HT-29 (cell line): ENCODE measurements around the gene DMD. TPM values are rescaled to one million over a fixed set of nuclear protein-coding genes. Genes with fewer than 3 reads are reported as not detected.
"Not testable (repeated sequence)": the region's sequence is repeated elsewhere in the genome, so short reads cannot be mapped to it uniquely, and the experiment has no call there.

Source experiments
- DNase-seq: peaks from one replicate; pipeline ENCODE4 v3.0.0-alpha.2; 2015; ENCODE audit warnings: low spot score
- total RNA-seq: library from RNA; depleted of rRNA; stranded (reverse); fragments of >200 nt; shearing (Covaris generic); gene quantifications from 2 replicates; pipeline ENCODE4 v1.2.3, GENCODE V29; 2014

Gene DMD
- total RNA-seq, 1 experiment from 2014 or later, result not detected

DNA sequence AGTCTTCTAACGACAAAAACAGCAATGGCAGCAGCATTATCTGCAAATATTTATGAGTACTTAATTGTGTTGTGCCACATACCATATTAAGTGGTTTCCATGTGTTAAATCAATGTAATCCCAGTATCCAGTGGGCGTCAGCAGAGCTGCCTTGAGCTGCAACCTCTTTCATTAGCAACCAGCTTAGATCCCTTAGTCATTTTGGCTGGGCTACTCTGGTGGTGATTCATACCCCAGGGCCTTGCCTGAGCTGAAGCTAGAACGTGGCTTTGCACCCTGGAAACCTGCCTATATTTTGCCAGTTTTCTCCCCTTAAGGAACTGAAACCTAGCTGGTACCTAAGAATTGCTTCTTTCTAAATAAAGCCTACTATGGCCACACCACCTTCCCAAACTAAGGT is 1665.2 kb downstream of the DMD start:
- no peak for DNase-seq

DNA sequence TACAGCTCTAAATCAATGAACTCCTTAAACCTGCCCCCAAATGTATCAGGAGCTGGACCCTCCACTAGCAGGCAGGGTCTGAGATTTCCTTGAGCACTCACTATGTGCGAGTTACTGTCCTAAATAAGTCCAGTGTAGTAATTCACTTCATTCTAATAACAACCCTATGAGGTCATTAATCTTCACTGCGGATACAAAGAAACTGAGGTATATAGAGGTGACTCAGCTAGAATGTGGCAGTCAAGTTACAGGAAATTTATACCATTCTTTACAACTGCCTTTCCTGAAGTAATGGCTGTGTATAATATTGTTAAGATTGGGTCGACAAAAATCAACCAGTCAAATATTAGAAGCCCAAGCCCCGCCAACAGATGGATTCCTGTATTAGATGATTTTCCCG is 1665.6 kb downstream of the DMD start:
- no peak for DNase-seq

GRCh38 chrX:31545191-31545590 is 1666.2 kb downstream of the DMD start:
- DNase-seq, result no peak

DNA sequence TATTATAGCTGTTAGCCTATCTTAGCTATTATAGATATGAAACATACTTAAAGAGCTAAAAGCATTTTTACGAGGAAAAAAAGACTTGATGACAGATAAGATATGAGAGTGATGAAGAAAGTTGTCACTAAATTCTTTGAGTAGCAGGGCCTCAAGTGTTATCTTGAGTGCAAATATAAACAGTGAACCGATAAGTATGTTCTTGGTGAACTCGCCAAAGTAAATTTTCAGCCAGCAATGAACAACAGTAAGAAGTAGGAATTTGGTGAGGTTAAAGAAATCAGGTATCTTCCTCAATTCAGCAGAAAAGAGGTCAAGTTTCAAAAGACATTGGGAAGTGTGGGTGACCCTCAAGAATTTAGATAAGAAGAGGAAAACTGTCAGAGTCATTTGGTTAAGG is 1667.7 kb downstream of the DMD start:
- no peak for DNase-seq

GRCh38 chrX:31542566-31542965 is 1668.8 kb downstream of the DMD start:
- no peak for DNase-seq

DNA sequence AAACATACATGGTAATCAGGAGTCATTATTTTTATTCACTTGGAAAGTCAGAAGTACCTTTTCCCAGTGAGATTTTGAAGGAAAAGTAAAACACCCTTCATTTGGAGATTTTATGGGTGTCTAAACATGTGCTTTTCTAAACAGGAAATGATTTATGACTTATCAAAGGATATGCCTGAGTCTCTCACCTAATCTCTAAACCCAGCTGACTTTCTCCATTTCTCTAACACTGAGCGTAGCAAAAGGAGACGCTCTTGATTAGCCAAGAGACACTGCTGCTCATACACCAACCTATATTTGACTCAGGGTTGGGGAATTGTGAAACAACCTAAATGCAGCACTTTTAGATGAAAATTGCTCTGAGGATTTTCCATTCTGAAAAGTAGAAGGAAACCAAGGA is 1671.0 kb downstream of the DMD start:
- DNase-seq, result no peak

GRCh38 chrX:31527455-31528126 is 1683.8 kb downstream of the DMD start:
- no peak for DNase-seq

DNA sequence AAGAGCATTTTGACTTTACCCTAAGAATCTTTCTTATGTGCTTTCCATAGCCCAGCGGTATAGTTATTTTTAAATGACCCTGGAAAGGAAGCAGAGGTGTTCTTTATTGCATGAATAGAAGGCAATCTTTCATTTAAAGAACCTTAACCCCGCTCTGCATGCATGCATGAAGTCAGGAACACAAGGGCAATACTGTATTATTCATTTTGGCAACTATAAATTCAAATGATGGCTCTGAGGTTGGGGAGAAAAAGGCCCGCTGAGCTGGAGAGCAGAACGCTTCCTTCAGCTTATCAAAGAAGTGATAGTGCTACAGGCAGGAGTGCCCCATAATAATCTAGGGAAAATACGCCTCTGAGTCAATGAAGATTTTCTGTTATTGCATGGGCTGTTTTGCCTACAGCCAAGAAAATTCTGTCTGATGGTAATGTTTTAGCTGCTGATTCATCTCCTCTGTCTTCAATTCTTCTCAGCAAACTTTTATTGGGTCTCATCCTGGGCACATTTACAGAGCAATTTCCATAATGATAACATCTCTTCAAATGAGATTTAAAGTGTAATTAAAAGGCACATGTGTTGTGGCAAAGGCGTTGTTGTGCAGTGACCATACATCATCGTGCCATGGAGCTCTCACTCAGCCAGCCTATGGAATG is 1687.3 kb downstream of the DMD start:
- DNase-seq, result no peak

- DNase-seq, result no peak
Measured at GRCh38 chrX:31522760-31523159, 1688.6 kb downstream of the DMD start.

- no peak for DNase-seq
Measured at GRCh38 chrX:31521941-31522340, 1689.4 kb downstream of the DMD start.

DNA sequence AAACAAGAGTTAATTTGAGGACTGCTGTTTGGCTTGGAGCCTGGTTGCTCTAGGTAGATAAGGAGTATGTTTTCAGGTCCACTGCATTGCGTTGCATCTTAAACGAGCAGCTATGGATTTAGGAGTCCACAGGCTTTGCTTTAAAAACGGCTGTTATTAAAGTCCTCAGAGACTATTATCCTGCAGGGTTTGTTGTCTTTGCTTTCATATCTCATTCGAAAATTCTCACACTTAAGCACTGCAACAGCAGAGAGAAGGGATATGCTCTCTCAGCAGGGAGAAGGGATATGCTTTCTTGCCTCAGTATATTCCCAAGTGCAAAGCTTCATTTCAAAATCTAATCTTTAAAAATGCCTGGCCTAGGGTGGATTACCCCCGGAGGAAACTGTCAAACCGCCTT is 1694.8 kb downstream of the DMD start:
- no peak for DNase-seq

GRCh38 chrX:31508338-31508737 is 1703.0 kb downstream of the DMD start:
- no peak for DNase-seq

GRCh38 chrX:31506928-31507327 is 1704.4 kb downstream of the DMD start:
- no peak for DNase-seq

DNA sequence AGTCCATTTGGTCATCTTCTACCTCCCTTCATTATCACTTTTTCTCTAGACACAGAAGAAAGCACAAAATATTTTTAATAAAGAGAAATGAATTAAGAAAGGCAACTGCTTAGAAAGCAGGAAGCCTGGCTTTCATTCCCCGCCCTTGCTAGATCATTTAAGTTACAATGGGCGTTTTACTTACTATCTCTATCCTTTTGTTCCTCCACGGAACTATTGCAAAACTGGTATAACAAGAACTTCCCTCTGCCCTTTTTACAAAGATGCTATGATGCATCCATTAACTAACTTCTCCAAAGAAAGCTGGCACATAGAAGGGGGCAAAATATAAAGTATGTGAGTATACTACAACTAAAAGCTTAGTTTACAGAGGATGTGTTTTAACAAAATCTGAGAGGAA is 1705.0 kb downstream of the DMD start:
- DNase-seq, result no peak

- DNase-seq, result no peak
Measured at GRCh38 chrX:31500921-31501320, 1710.4 kb downstream of the DMD start.

DNA sequence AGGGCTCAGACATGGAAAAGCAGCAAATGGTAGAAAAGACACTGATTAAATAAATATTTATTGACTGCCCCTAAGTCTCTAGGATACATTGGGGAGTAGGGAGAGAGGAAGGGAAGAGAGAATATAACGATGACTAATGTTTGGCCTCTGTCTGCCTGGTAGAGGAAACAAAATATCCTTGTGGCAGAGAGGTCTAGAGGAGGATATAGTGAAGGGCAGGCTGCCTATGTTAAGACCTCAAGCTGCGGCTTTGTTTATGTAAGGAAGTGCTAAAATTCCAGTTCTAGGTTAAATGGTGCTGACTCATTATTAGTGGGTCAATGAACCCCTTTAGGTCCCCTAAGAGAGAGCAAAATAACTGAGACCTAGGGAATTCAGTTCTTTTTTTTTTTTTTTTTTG is 1712.2 kb downstream of the DMD start:
- DNase-seq, result no peak

- no peak for DNase-seq
Measured at GRCh38 chrX:31497086-31497485, 1714.3 kb downstream of the DMD start.

DNA sequence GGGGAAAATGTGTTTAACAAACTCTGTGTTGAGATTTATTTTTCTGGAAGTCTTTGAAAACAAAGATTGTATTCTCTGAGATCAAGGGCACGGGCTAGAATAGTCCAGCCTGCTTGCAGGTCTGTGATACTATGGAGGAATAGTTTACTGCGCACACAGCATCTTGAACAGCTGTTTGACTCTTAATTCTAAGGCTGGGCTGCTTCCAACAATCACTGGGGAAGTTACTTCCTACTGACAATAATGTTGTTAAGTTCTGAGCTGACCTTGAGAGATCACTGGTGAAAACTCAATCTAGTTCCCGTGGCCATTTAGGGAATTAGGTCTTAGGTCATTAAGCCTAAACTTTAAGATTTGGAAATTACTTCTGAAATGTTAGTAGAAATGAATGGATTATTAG is 1723.4 kb downstream of the DMD start:
- no peak for DNase-seq

DNA sequence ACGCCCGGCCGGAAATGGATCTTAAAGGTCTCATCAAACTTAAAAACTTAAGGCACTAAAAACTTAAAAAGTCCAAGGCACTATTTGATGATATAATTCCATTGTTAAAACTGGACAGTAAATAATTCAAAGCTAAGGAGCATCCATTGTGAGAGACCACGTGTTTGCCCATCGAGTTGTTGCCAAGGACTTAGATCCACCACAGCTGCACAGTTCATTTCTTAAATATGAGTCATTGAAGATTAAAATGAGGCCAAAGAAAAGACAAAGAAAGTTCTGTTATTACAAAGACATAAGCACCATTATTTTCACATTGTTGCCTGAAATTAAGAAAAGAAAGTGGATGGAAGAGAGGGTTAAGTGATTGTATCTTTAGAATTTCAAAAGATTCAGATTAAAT is 1728.0 kb downstream of the DMD start:
- no peak for DNase-seq

GRCh38 chrX:31480696-31481095 is 1730.7 kb downstream of the DMD start:
- no peak for DNase-seq

GRCh38 chrX:31471229-31471628 is 1740.1 kb downstream of the DMD start:
- no peak for DNase-seq

DNA sequence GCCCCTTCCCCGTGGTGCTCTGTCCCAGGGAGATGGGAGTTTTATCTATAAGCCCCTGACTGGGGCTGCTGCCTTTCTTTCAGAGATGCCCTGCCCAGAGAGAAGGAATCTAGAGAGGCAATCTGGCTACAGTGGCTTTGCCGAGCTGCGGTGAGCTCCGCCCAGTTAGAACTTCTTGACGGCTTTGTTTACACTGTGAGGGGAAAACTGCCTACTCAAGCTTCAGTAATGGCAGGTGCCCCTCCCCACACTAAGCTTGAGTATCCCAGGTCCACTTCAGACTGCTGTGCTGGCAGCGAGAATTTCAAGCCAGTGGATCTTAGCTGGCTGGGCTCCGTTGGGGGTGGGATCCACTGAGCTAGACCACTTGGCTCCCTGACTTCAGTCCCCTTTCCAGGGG is 1740.6 kb downstream of the DMD start:
- not testable (repeated sequence) for DNase-seq

DNA sequence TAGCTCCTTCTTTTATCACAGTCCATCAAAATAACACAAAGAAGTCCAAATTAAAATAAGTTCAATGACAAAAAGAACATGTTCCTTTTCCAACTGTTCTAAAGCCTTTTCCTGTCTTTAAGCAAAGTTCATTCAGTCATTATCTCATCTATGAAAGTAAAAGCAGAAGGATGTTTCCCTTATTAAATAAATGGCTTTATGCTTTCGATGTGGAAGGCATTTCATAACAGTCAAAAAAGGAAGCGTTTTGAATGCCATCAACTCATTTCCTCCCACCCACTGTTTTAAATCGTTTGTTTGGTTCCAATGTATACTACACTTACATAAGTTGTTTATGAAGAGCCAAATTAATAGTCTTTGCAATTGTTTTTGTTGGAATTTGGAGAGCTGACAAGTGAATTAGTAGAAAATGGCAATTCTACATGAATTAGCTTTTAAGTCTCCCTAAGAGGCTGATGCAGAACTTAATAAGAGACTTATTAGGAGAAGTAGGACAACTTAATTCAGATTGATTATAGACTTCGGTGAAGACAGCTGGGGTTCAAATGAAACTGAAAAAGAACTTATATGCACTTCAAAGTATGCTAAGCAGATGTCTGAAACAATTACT is 1746.9 kb downstream of the DMD start:
- DNase-seq, result no peak
